Adipose tissue (tissue), 3 donors: Measurements from ENCODE around the gene KDM2B. TPM values are rescaled to one million over a fixed set of nuclear protein-coding genes. Genes with fewer than 3 reads are reported as not detected.

Experiments
- H3K27ac ChIP-seq: one replicate; pipeline ENCODE4 v1.5.1; 2013; ENCODE audit warnings: low read depth, low read length
- WGBS, 3 donors: extraction: QIAGEN DNeasy Blood & Tissue Kit; methylation state at CpG; one replicate each; pipeline ENCODE4 v1.1.7; 2013; 5-methylcytosine and 5-hydroxymethylcytosine counted together
- polyA plus RNA-seq, 3 donors: library from polyadenylated mRNA; stranded (reverse); fragments of 200-250 nt; gene quantifications; one replicate each; pipeline ENCODE4 v1.2.3, GENCODE V29; 2013
- donor health status: healthy with polysubstance abuse.
- donor health status: Bipolar disorder and iron deficiency.
- donor health status: healthy.

Gene KDM2B
- polyA plus RNA-seq, 3 donors: 6.1 to 9.8 (median 9.3) TPM

GRCh38 chr12:121428883-121429282, 151.9 kb downstream of the KDM2B start:
- 92 to 95% (median 92%) methylated on average over 6 of the region's 6 CpGs for WGBS, 3 donors
- H3K27ac ChIP-seq: no peak overlapping the region

- H3K27ac ChIP-seq: no peak overlapping the region
- 57 to 78% (median 61%) methylated on average over 2 of the region's 2 CpGs for WGBS, 3 donors
Observed at GRCh38 chr12:121427556-121428050, 153.2 kb downstream of the KDM2B start.

GRCh38 chr12:121424624-121424975, 156.2 kb downstream of the KDM2B start:
- no peak overlapping the region for H3K27ac ChIP-seq
- 93 to 98% (median 95%) methylated on average over 1 of the region's 1 CpG for WGBS, 3 donors

GRCh38 chr12:121423682-121424623, 156.9 kb downstream of the KDM2B start:
- no peak overlapping the region for H3K27ac ChIP-seq
- 93 to 94% (median 93%) methylated on average over 13 of the region's 13 CpGs for WGBS, 3 donors

GRCh38 chr12:121423253-121423652, 157.6 kb downstream of the KDM2B start:
- no peak overlapping the region for H3K27ac ChIP-seq
- 91 to 96% (median 95%) methylated on average over 14 of the region's 14 CpGs for WGBS, 3 donors

- no peak overlapping the region for H3K27ac ChIP-seq
- WGBS, 3 donors: 87 to 95% (median 93%) methylated on average over 6 of the region's 6 CpGs
Observed at GRCh38 chr12:121420109-121420508, 160.7 kb downstream of the KDM2B start.

- 91 to 93% (median 92%) methylated on average over 6 of the region's 6 CpGs for WGBS, 3 donors
Observed at GRCh38 chr12:121417847-121418246, 163.0 kb downstream of the KDM2B start.

GRCh38 chr12:121413917-121414316, 166.9 kb downstream of the KDM2B start:
- no peak overlapping the region for H3K27ac ChIP-seq
- WGBS, 3 donors: 79 to 93% (median 93%) methylated on average over 1 of the region's 1 CpG

More at GRCh38 chr12:121417847-121418246, 163.0 kb downstream of the KDM2B start:
- H3K27ac ChIP-seq: no peak overlapping the region

- WGBS, 3 donors: 75 to 98% (median 96%) methylated on average over 2 of the region's 2 CpGs
- no peak overlapping the region for H3K27ac ChIP-seq
Observed at GRCh38 chr12:121405211-121405610, 175.6 kb downstream of the KDM2B start.

- no peak overlapping the region for H3K27ac ChIP-seq
- WGBS, 3 donors: 80 to 100% (median 100%) methylated on average over 1 of the region's 1 CpG
Observed at GRCh38 chr12:121404734-121405133, 176.1 kb downstream of the KDM2B start.

GRCh38 chr12:121403721-121404120, 177.1 kb downstream of the KDM2B start:
- H3K27ac ChIP-seq: no peak overlapping the region
- WGBS, 3 donors: 94 to 96% (median 95%) methylated on average over 5 of the region's 5 CpGs

- 1 to 2% (median 1%) methylated on average over 46 to 48 of the region's 48 CpGs for WGBS, 3 donors
- no peak overlapping the region for H3K27ac ChIP-seq
Observed at GRCh38 chr12:121400332-121401139, 180.3 kb downstream of the KDM2B start.

GRCh38 chr12:121399391-121400331, 181.2 kb downstream of the KDM2B start, which contains the start of gene RNF34:
TSS of gene RNF34 (plus strand) at chr12:121400118. CDS start at chr12:121400213, 95 bp downstream.
- WGBS, 3 donors: 0% methylated on average over 70 to 77 of the region's 77 CpGs
- H3K27ac ChIP-seq: no peak within 1 kb of the TSS

GRCh38 chr12:121398355-121398754, 182.5 kb downstream of the KDM2B start:
- WGBS, 3 donors: 95 to 97% (median 96%) methylated on average over 5 of the region's 5 CpGs
- no peak overlapping the region for H3K27ac ChIP-seq

GRCh38 chr12:121397521-121397920, 183.3 kb downstream of the KDM2B start:
- WGBS, 3 donors: 95 to 97% (median 96%) methylated on average over 14 of the region's 14 CpGs
- H3K27ac ChIP-seq: no peak overlapping the region

- WGBS, 3 donors: 87 to 90% (median 88%) methylated on average over 3 of the region's 3 CpGs
- no peak overlapping the region for H3K27ac ChIP-seq
Observed at GRCh38 chr12:121392325-121392716, 188.5 kb downstream of the KDM2B start.

- H3K27ac ChIP-seq: no peak overlapping the region
- 48 to 73% (median 52%) methylated on average over 10 of the region's 10 CpGs for WGBS, 3 donors
Observed at GRCh38 chr12:121391619-121392324, 189.1 kb downstream of the KDM2B start.
